WERI-Rb-1 (cell line): ENCODE data around the gene ARMC12.

ENCODE experiments used
- DNase-seq: peaks from one replicate; pipeline ENCODE4 v3.0.0-alpha.2; 2020
- H3K27ac ChIP-seq: fragments of 250-450 bp; sonication (Bioruptor Pico); 2 replicates; pipeline ENCODE4 v1.5.1; 2020; ENCODE audit warnings: mild to moderate bottlenecking, moderate library complexity
- H3K27me3 ChIP-seq: fragments of 250-450 bp; sonication (Bioruptor Pico); 2 replicates; pipeline ENCODE4 v1.5.1; 2021; ENCODE audit warnings: mild to moderate bottlenecking, low read depth, moderate library complexity; ENCODE audit not compliant: insufficient read depth, severe bottlenecking
- H3K36me3 ChIP-seq: fragments of 250-450 bp; sonication (Bioruptor Pico); 2 replicates; pipeline ENCODE4 v1.5.1; 2020; ENCODE audit warnings: mild to moderate bottlenecking, moderate library complexity
- H3K4me3 ChIP-seq: 2 replicates; pipeline ENCODE4 v1.5.1; 2011; ENCODE audit warnings: low read depth, mild to moderate bottlenecking, control low read depth, low read length
- H3K9me3 ChIP-seq: fragments of 250-450 bp; sonication (Bioruptor Pico); 2 replicates; pipeline ENCODE4 v1.5.1; 2021; ENCODE audit warnings: mild to moderate bottlenecking, moderate library complexity; ENCODE audit not compliant: severe bottlenecking
- CTCF ChIP-seq: IDR thresholded peaks from 2 replicates; pipeline ENCODE4 v1.5.1; 2011; ENCODE audit warnings: low read depth, mild to moderate bottlenecking, control low read depth, inconsistent platforms, low read length

ARMC12 gene

GRCh38 chr6:35719830-35720733 is 16.8 kb upstream of the ARMC12 start:
- H3K27ac ChIP-seq: no peak overlapping the region
- no peak for DNase-seq
- H3K27me3 ChIP-seq: no peaks in the 10 kb centered on the region
- TF ChIP-seq CTCF: no peak
- no peak overlapping the region for H3K4me3 ChIP-seq
- no peaks in the 10 kb centered on the region for H3K36me3 ChIP-seq
- H3K9me3 ChIP-seq: no peaks in the 10 kb centered on the region

- no peaks in the 10 kb centered on the region for H3K27me3 ChIP-seq
Observed at GRCh38 chr6:35722121-35722761, 14.6 kb upstream of the ARMC12 start.

GRCh38 chr6:35723587-35723986 is 13.2 kb upstream of the ARMC12 start:
- H3K36me3 ChIP-seq: no peaks in the 10 kb centered on the region
- no peak overlapping the region for H3K4me3 ChIP-seq
- peaks cover 6% of the 10 kb centered on the region for H3K27me3 ChIP-seq
- H3K27ac ChIP-seq: no peak overlapping the region
- H3K9me3 ChIP-seq: no peaks in the 10 kb centered on the region
- TF ChIP-seq CTCF: no peak
- no peak for DNase-seq

More at GRCh38 chr6:35722121-35722761, 14.6 kb upstream of the ARMC12 start:
- Histone ChIP-seq H3K4me3 (no peak overlapping the region), H3K36me3 (no peaks in the 10 kb centered on the region), H3K27ac (no peak overlapping the region), H3K9me3 (no peaks in the 10 kb centered on the region)
- TF ChIP-seq CTCF: no peak
- no peak for DNase-seq

GRCh38 chr6:35724059-35724458 is 12.8 kb upstream of the ARMC12 start:
- Histone ChIP-seq H3K9me3 (no peaks in the 10 kb centered on the region), H3K36me3 (no peaks in the 10 kb centered on the region), H3K27ac (no peak overlapping the region), H3K4me3 (no peak overlapping the region), H3K27me3 (peaks cover 10% of the 10 kb centered on the region)
- DNase-seq: no peak
- TF ChIP-seq CTCF: no peak

- no peak overlapping the region for H3K4me3 ChIP-seq
- DNase-seq: no peak
- H3K27me3 ChIP-seq: peaks cover 14% of the 10 kb centered on the region
- no peak for TF ChIP-seq CTCF
- no peaks in the 10 kb centered on the region for H3K36me3 ChIP-seq
- H3K9me3 ChIP-seq: no peaks in the 10 kb centered on the region
- no peak overlapping the region for H3K27ac ChIP-seq
Observed at GRCh38 chr6:35724471-35724870, 12.4 kb upstream of the ARMC12 start.
